ENCODE measurements around the gene CGB2.

GRCh38 chr19:49057636-49058234 lies 26.0 kb downstream of the CGB2 start, which contains the start of gene CGB7:
- TF ChIP-seq POLR2A (IDR thresholded peaks at IDR 0.05): no peak
- TF ChIP-seq CTCF (IDR thresholded peaks at IDR 0.05): no peak
